ENCODE results near the gene CEP76.
"Not testable (repeated sequence)": the region's sequence is repeated elsewhere in the genome, so short reads cannot be mapped to it uniquely, and the experiment has no call there.

CEP76 gene

DNA sequence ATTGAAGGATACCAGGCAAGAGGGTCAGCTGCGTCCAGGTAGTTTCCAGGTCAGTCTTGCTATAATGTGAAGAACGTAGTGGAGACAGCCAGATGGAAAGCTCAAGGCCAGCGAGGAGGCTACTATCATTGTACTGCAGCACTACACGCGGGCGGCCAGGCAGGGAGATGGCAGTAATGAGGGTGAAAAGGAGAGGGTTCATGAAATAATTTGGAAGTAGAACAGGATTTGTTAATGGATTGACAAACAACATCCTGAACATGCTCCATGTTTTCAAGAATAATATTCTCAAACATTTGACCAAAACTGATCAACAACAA, 61.7 kb downstream of the CEP76 start:
- no peak for DNase-seq

DNA sequence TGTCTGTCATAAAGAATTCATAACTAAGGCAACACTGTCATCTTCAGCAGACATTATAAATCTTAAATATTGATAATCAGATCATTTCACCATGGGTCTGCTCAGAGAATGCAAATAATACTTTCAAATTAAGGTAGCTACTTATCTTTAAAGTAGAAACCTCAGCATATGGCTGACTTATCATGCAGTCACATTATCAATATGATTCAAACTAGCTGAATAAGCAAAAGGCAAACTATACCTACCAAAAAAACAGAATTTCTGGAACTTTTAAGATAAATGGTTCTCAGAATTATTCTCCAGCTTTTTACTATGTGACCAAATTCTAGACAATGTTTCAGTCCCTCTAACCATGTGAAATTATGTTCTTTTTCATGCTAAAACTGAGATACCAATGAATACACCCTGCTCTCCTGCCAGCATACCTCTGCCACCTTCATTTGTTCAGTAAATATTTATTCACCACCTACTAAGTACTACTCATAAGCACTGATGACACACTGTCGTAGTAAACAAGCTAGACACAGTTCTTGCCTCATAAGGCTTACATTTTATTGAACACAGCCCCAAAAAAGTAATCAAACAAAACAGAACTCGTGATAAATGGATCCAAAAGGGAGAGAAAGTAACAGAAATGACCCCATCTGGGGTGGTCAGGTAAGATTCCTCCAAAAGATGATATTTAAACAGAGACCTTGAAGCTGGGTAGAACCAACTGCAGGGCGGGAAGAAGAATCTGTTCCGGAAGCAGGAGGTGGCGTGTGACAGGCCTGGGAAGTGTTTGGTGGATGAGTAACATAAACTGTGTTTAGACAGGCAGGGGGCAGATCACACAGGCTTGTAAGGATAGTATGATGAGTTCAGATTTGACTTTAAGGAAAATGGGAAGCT, 62.3 kb downstream of the CEP76 start:
- DNase-seq: no peak

DNA sequence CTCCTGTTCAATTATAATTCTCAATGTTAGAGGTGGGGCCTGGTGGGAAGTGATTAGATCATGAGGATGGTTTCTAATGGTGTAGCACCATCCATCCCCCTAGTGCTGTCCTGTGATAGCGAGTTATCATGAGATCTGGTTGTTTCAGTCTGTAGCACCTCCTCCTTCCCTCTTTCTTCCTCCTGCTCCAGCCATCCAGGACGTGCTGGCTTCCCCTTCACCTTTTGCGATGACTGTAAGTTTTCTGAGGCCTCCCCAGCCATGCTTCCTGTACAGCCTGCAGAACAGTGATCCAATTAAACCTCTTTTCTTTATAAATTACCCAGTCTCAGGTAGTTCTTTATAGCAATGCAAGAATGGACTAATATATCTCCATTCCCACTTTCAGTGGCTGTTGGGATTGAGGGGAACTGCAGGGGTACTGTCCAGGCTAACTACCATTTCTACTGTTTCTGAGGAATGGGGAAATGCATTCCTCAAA, 63.8 kb downstream of the CEP76 start:
- DNase-seq: no peak

DNA sequence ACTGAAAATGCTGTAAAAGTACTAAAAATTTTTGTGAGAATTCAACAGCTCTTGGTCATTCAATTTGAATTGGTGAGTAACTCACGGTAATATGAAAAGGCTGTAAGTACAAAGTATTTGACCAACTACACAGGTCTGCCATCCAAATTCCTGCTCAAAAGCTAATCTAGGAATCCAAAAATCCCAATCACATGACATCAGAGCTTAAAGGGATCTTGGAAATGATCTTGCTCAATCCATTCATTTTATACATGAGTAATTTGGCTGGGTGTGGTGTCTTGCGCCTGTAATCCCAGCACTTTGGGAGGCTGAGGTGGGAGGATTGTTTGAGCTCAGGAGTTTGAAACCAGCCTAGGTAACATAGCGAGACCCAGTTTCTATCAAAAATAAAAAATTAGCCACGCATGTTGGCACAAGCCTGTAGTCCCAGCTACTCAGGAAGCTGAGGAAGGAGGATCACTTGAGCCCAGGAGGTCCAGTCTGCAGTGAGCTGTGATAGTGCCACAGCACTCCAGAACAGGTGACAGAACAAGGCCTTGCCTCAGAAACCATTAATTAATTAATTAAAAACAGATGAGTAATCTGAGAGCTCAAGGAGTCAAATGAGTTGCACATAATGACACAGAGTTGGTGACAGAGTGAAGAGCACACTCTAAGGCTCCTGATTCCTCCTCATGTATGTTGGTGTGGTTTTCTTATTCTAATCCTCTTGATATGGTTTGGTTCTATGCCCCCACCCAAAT, 64.5 kb downstream of the CEP76 start:
- DNase-seq: no peak

DNA sequence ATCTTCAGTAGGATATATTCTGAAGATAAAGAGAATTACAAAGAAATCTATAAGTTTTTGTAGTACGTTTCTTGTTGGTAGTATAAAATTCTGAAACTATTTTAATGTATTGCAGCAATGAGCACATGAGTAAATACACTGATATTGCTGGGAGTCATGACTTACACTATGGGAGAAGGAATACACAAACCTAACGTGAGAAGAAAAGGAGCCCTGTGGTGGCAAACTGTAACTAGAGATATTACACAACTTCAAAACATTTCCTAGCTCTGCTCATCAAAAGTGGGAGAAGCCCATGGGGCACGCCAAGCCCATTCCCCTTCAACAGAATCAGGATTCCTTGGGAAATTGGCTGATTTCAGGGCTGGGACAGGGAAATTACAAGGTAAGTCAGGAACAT, 65.1 kb downstream of the CEP76 start:
- no peak for DNase-seq

DNA sequence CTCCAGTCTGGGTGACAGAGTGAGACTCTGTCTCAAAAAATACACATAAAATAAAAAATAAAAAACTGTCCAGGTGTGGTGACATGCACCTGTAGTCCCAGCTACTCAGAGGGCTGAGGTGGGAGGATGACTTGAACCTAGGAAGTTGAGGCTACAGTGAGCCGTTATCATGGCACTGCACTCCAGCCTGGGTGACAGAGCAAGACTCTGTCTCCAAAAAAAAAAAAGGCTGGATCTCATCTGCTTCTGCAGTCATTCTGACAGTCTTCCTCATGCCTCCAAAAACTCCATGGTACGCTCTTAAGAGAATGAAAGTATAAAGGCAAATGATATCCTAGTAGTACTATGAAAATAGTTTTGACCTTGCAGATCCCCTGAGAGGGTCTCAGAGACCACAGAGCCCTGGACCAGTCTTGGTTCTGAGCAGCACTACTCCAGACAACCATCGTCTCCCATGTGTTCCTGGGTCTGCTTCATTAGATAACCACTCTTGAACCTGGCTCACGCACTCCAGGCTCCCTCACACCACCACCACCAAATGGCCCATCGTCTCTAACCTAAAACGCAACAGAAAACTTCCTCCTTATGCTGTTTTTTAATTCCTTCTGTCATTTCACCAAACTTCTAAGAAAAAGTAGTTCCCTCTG, 70.6 kb downstream of the CEP76 start:
- DNase-seq: no peak

DNA sequence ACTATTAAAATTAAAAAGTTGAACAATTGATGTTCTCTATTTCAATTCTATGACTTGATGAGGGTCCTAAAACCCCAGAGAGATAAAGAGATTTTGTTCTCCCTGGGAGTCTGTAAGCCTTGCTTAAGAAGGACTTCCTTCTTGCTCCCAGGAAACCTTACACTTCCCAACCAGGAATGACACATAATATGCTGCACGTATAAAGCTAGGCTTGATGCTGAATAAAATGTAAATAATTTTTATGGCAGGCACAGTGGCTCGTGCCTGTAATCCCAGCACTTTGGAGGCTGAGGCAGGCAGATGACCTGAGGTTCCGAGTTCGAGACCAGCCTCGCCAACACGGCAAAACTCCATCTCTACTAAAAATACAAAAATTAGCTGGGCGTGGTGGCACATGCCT, 72.4 kb downstream of the CEP76 start:
- no peak for DNase-seq

DNA sequence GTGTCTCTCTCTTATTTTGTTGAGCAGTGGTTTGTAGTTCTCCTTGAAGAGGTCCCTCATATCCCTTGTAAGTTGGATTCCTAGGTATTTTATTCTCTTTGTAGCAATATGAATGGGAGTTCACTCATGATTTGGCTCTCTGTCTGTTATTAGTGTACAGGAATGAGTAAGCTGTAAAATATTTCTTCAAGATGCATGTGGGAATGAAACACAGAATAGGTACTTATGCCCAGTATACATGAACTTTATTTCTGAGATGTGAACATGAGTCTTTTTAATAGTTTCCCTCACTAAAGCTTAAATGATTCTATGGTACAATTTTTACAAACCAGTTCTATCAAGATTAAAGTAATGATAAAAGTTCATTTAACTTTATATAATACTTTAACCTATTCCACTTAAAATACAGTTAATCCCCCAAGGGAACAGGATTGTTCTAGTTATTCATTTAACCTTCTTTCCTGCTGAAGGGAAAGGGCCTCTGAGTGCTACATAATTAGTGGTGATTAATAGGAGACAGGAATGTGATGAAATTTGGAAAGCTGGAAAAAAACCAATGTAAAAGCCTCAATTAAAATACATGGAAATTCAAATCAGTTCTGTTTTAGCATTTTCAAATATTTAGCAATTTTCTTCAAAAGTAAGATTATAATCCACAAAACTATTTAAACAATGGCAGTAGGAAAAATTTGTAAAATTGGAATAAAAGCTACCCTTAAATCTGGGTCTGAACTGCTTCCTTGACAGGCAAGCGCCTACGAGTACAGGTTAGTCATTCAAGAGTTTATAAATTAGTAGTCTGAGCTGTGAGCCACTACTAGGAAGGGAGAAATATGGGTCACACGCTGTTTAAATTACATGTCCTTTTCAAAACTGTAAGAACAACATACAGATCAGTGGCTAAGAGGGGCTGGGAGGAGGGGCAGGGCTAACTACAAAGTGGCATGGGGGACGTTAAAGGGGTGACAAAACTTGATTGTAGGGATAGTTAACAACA, 73.5 kb downstream of the CEP76 start:
- DNase-seq: no peak

DNA sequence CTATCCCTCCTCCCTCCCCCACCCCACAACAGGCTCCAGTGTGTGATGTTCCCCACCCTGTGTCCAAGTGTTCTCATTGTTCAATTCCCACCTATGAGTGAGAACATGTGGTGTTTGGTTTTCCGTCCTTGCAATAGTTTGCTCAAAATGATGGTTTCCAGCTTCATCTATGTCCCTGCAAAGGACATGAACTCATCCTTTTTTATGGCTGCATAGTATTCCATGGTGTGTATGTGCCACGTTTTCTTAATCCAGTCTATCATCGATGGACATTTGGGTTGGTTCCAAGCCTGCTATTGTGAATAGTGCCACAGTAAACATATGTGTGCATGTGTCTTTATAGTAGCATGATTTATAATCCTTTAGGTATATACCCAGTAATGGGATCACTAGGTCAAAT, 75.3 kb downstream of the CEP76 start:
- DNase-seq: not testable (repeated sequence)

DNA sequence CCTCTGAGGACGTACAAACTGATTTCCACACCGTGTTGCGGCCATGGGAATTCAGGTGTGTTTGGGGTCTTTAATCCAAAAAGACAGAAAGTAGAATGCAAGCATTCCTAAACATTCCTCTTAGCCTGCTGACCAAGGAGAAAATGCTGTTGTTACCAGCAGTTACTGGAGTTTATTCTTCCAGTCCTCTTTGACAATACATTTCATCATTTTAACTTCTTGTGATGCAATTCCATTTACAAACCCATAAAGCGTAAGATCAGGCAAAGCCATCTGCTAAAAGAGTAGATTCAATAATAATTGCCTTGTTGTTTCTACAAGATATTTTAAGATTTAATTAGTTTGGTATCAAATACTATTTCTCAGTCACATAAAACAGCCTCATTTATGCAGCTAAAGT, 77.3 kb downstream of the CEP76 start:
- DNase-seq: no peak

Data from stimulated activated CD4-positive, alpha-beta T cell treated with anti-CD3 and anti-CD28 coated beads, Interleukin-4, amount 100 ng/mL, for 1 hour (primary cell).